ENCODE data around the gene NECTIN1.
A peak's percentile ranks its signal among the peaks of the same experiment; 100 is the strongest.

Gene NECTIN1

GRCh38 chr11:119728651-119729580 lies at the start of gene NECTIN1:
Gene NECTIN1 (minus strand): TSS chr11:119729200. CDS start chr11:119728553, 647 bp downstream.
- Histone ChIP-seq H3K27ac (ENCODE audit: low read depth, low read length) (peak within 1 kb of the TSS; percentile 77), H3K36me3 (ENCODE audit: low read length) (no peaks in the 10 kb centered on the region), H3K9me3 (ENCODE audit: insufficient read depth, low read length) (no peaks in the 10 kb centered on the region), H3K9me2 (replicated peaks; ENCODE audit: insufficient read depth, low read length) (no peaks in the 10 kb centered on the region), H3K4me2 (ENCODE audit: low read depth, low read length, poor library complexity, severe bottlenecking) (peak within 1 kb of the TSS; percentile 71), H4K20me1 (ENCODE audit: low read depth, low read length) (peaks cover 19% of the 10 kb centered on the region), H3K4me3 (ENCODE audit: insufficient read depth, low read length, poor library complexity, severe bottlenecking) (peak within 1 kb of the TSS; percentile 96), H3F3A (ENCODE audit: insufficient read depth) (no peaks in the 10 kb centered on the region; the same call in 1 of the 2 replicates), H3K27me3 (ENCODE audit: low read length) (no peaks in the 10 kb centered on the region), H2AFZ (ENCODE audit: low read depth, low read length, severe bottlenecking) (peak within 1 kb of the TSS; percentile 90), H3K79me2 (ENCODE audit: insufficient read depth, low read length) (peaks cover 34% of the 10 kb centered on the region), H3K9ac (ENCODE audit: low read length) (peak within 1 kb of the TSS; percentile 73)
- TF ChIP-seq EZH2phosphoT487 (conservative IDR thresholded peaks at IDR 0.05; ENCODE audit: low read length), result no peak
- TF ChIP-seq, protein P1, sequence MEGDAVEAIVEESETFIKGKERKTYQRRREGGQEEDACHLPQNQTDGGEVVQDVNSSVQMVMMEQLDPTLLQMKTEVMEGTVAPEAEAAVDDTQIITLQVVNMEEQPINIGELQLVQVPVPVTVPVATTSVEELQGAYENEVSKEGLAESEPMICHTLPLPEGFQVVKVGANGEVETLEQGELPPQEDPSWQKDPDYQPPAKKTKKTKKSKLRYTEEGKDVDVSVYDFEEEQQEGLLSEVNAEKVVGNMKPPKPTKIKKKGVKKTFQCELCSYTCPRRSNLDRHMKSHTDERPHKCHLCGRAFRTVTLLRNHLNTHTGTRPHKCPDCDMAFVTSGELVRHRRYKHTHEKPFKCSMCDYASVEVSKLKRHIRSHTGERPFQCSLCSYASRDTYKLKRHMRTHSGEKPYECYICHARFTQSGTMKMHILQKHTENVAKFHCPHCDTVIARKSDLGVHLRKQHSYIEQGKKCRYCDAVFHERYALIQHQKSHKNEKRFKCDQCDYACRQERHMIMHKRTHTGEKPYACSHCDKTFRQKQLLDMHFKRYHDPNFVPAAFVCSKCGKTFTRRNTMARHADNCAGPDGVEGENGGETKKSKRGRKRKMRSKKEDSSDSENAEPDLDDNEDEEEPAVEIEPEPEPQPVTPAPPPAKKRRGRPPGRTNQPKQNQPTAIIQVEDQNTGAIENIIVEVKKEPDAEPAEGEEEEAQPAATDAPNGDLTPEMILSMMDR (IDR thresholded peaks at IDR 0.05; ENCODE audit: insufficient read depth, low read length, poor library complexity, severe bottlenecking), result peak; percentile 87

DNA sequence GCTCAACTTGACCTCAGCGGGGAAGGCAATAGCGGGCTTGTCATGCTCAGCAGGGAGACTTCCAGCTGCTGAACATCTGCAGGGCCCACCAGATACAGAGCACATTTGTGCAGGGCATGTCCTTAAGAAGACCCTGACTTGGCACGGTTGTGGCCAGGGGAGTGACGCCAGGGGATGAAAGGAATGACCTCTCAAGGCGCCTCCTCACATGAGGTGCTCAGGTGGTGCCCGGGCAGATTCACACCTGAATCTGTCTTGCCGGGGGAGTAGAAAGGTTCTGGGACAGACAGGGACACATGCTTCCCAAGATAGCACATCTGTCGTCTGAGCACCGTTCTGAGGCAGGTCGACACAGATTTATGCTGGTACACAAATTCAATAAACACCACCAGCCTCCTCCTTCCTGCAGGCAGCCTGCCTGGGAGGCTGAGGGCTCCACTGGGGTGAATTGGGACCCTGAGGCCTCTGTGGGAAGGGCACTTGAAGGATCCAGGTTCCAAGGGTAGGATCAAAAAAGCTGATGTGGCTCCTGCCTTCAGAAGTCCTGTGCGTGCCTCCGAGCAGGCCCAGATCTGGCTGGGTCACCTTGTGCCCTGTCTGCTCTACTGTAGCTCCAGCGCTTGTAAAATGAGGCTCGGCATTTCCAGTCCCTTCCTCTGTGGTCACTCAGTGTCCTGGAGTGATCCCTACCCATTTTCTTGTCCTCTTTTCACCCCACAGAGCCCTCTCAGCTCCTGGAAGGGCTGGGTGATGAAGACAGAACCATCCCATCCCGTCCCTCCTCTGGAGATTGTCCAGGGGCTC lies 49.6 kb upstream of the NECTIN1 start:
- no peaks in the 10 kb centered on the region for H3K27me3 ChIP-seq (ENCODE audit: low read length)
- H3K4me3 ChIP-seq (ENCODE audit: insufficient read depth, low read length, poor library complexity, severe bottlenecking), result no peak overlapping the region
- TF ChIP-seq, protein P1 (IDR thresholded peaks at IDR 0.05; ENCODE audit: insufficient read depth, low read length, poor library complexity, severe bottlenecking), result no peak
- no peak for TF ChIP-seq EZH2phosphoT487 (conservative IDR thresholded peaks at IDR 0.05; ENCODE audit: low read length)

GRCh38 chr11:119777940-119778339 lies 48.9 kb upstream of the NECTIN1 start:
- Histone ChIP-seq H3K9me3 (ENCODE audit: insufficient read depth, low read length) (no peaks in the 10 kb centered on the region), H3K36me3 (ENCODE audit: low read length) (no peaks in the 10 kb centered on the region), H4K20me1 (ENCODE audit: low read depth, low read length) (no peaks in the 10 kb centered on the region), H3F3A (ENCODE audit: insufficient read depth) (no peaks in the 10 kb centered on the region), H3K27me3 (ENCODE audit: low read length) (no peaks in the 10 kb centered on the region), H3K4me2 (ENCODE audit: low read depth, low read length, poor library complexity, severe bottlenecking) (no peak overlapping the region), H3K4me3 (ENCODE audit: insufficient read depth, low read length, poor library complexity, severe bottlenecking) (no peak overlapping the region), H3K9me2 (replicated peaks; ENCODE audit: insufficient read depth, low read length) (no peaks in the 10 kb centered on the region), H3K79me2 (ENCODE audit: insufficient read depth, low read length) (no peaks in the 10 kb centered on the region), H3K27ac (ENCODE audit: low read depth, low read length) (no peak overlapping the region), H3K9ac (ENCODE audit: low read length) (no peak overlapping the region), H2AFZ (ENCODE audit: low read depth, low read length, severe bottlenecking) (no peak overlapping the region)
- no peak for TF ChIP-seq EZH2phosphoT487 (conservative IDR thresholded peaks at IDR 0.05; ENCODE audit: low read length)
- TF ChIP-seq, protein P1 (IDR thresholded peaks at IDR 0.05; ENCODE audit: insufficient read depth, low read length, poor library complexity, severe bottlenecking), result no peak

More for the DNA sequence above, 49.6 kb upstream of the NECTIN1 start:
- Histone ChIP-seq H2AFZ (ENCODE audit: low read depth, low read length, severe bottlenecking) (no peak overlapping the region), H3K36me3 (ENCODE audit: low read length) (no peaks in the 10 kb centered on the region), H3K9me2 (replicated peaks; ENCODE audit: insufficient read depth, low read length) (no peaks in the 10 kb centered on the region), H3K27ac (ENCODE audit: low read depth, low read length) (no peak overlapping the region), H3K4me2 (ENCODE audit: low read depth, low read length, poor library complexity, severe bottlenecking) (no peak overlapping the region), H3K9me3 (ENCODE audit: insufficient read depth, low read length) (no peaks in the 10 kb centered on the region), H4K20me1 (ENCODE audit: low read depth, low read length) (no peaks in the 10 kb centered on the region), H3K79me2 (ENCODE audit: insufficient read depth, low read length) (no peaks in the 10 kb centered on the region), H3K9ac (ENCODE audit: low read length) (no peak overlapping the region), H3F3A (ENCODE audit: insufficient read depth) (no peaks in the 10 kb centered on the region)
